ENCODE measurements around the gene UBQLN4. TPM values are rescaled to one million over a fixed set of nuclear protein-coding genes. Genes with fewer than 3 reads are reported as not detected.

Gene UBQLN4
- total RNA-seq, 1 experiment from 2014 or later: 58.4 TPM

DNA sequence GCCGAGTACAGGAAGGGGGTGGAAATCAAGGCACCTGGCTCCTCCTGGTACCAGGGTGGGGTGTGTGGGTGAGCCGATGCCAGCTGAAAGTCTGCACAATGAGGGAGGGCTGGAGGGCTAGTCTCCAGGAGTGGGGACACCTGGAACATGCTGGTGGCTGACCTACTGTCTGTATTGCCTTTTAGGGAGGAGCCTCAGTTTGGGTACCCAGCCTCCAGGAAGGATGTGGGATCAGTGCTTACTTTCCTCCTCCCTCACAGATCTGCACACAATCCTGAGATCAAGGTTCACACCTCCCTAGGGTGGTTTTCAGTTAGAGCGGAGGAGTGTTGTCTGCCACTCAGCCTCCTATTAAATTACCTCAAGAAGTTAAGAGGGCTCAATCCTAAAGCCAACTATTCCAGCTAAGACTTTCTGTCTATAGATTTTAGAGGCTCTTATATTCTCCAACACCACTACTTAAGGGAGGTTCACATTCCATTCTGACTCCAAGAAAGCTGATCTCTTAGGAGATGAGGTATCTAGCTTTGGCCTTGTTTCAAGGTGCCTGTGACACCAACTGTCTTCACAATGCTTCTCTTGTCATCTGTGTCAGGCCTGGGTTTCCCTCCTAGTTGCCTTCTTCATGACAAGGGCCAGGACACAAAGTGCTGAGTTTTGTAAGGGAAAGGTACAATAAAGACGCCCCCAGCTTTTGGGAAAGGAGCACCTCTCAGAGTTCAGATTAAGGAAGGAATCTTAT is 48.6 kb downstream of the UBQLN4 start:
- H3K4me1 ChIP-seq (replicated peaks; ENCODE audit: insufficient read depth): peaks cover 69% of the 10 kb centered on the region
- H3K36me3 ChIP-seq (ENCODE audit: low read depth): peaks cover 8% of the 10 kb centered on the region; the same call in 1 of the 2 replicates
- no peak overlapping the region for H2AFZ ChIP-seq
- no peak for TF ChIP-seq CTCF (conservative IDR thresholded peaks at IDR 0.05)
- H3K79me2 ChIP-seq (ENCODE audit: low read depth): no peaks in the 10 kb centered on the region; the same call in 1 of the 2 replicates
- no peaks in the 10 kb centered on the region for H3K9me2 ChIP-seq (ENCODE audit: insufficient read depth)
- no TSS peak for BruUV-seq (replicated peaks)
- H3K4me3 ChIP-seq: no peak overlapping the region
- intact Hi-C loops (cut with micrococcal nuclease; ENCODE audit: unreplicated experiment): loop anchor here (5.0 kb wide), 3 partner anchors 57 to 222 kb away; partner anchors contain the start of genes KHDC4 and RAB25
- H3K27ac ChIP-seq: 0 out of 2 replicates have a peak overlapping the region, but pooled peaks have one; percentile 23
- ChIA-PET POLR2A (ENCODE audit: unreplicated experiment) (interaction anchor here (0.6 kb wide), 1 partner anchor 18 kb away, joined by 6 read pairs; no protein-coding TSS in a partner anchor), CTCF (no interaction called here)
- peak overlapping the region; percentile 2; the same call in 1 of the 2 replicates for H3K4me2 ChIP-seq
- H3F3A ChIP-seq (ENCODE audit: insufficient read depth, low read depth): peaks cover 72% of the 10 kb centered on the region
- DNase-seq: no peak
- H3K27me3 ChIP-seq (ENCODE audit: insufficient read depth, low read depth): no peaks in the 10 kb centered on the region
- H4K20me1 ChIP-seq (ENCODE audit: insufficient read depth): peaks cover 3% of the 10 kb centered on the region; the same call in 1 of the 2 replicates
- H3K9me3 ChIP-seq (ENCODE audit: insufficient read depth, low read depth): no peaks in the 10 kb centered on the region

GRCh38 chr1:156003923-156004188 is 49.7 kb downstream of the UBQLN4 start:
- Histone ChIP-seq H3F3A (ENCODE audit: insufficient read depth, low read depth) (peaks cover 60% of the 10 kb centered on the region), H3K27ac (peak overlapping the region; percentile 81), H3K36me3 (ENCODE audit: low read depth) (no peaks in the 10 kb centered on the region), H3K27me3 (ENCODE audit: insufficient read depth, low read depth) (no peaks in the 10 kb centered on the region), H2AFZ (no peak overlapping the region), H3K9me3 (ENCODE audit: insufficient read depth, low read depth) (no peaks in the 10 kb centered on the region), H4K20me1 (ENCODE audit: insufficient read depth) (peaks cover 3% of the 10 kb centered on the region; the same call in 1 of the 2 replicates), H3K4me2 (peak overlapping the region; percentile 74), H3K4me1 (replicated peaks; ENCODE audit: insufficient read depth) (peaks cover 69% of the 10 kb centered on the region), H3K9me2 (ENCODE audit: insufficient read depth) (no peaks in the 10 kb centered on the region), H3K4me3 (peak overlapping the region; percentile 25), H3K79me2 (ENCODE audit: low read depth) (no peaks in the 10 kb centered on the region; the same call in 1 of the 2 replicates)
- TF ChIP-seq EZH2 (IDR thresholded peaks at IDR 0.05; ENCODE audit: low read depth): no peak
- no peak for TF ChIP-seq CTCF (conservative IDR thresholded peaks at IDR 0.05)
- intact Hi-C loops (cut with micrococcal nuclease; ENCODE audit: unreplicated experiment): loop anchor here (5.0 kb wide), 3 partner anchors 58 to 223 kb away; partner anchors contain the start of genes KHDC4 and RAB25
- CTCF ChIA-PET: interaction anchor here (0.5 to 0.9 kb wide), 3 partner anchors 43 to 476 kb away, joined by 3 to 13 read pairs (median 5); no protein-coding TSS in a partner anchor
- POLR2A ChIA-PET (ENCODE audit: unreplicated experiment): interaction anchor here (0.6 kb wide), 1 partner anchor 213 kb away, joined by 6 read pairs; no protein-coding TSS in a partner anchor
- DNase-seq: no peak
- BruUV-seq (replicated peaks): no TSS peak

DNA sequence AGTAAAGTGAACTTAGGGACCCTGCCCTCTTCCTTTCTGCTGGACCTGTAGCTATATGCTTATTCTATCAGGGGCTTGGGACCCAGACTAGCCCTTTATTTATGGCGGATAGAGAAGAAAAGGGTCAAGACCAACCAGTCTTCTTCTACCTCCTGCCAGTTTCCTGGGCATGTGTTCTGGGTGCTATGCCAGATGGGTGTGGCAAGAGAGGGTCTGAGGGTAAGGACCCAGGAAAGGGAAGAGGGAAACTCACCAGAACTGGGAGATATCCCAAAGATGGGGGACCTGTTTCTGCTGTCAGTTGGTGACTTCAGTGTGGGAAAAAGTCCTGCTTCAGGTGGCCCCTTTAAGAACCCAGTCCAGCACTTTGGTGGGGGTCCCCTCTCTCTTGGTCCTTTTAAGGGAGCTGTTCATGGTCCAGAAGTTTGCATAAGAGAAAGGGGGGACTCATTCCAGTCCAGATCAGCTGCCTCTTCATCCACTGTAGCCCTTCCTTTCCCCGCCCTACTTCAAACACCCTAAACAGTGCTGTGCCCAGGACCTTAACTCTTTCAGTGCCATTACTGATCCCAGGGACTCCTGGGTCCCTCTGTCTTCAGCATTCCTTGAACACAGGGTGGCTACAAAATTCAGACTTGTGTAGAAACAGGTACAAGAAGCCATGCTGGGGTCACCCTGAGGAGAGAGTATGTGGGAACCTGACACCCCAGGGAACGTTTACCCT is 51.2 kb downstream of the UBQLN4 start:
- Histone ChIP-seq H4K20me1 (ENCODE audit: insufficient read depth) (no peaks in the 10 kb centered on the region), H3K9me3 (ENCODE audit: insufficient read depth, low read depth) (no peaks in the 10 kb centered on the region), H3K4me2 (peak overlapping the region; percentile 74), H3K36me3 (ENCODE audit: low read depth) (no peaks in the 10 kb centered on the region), H3K4me3 (peak overlapping the region; percentile 25; the same call in 1 of the 2 replicates), H3K4me1 (replicated peaks; ENCODE audit: insufficient read depth) (peaks cover 63% of the 10 kb centered on the region), H2AFZ (peak overlapping the region; percentile 18; the same call in 1 of the 2 replicates), H3K9me2 (ENCODE audit: insufficient read depth) (no peaks in the 10 kb centered on the region), H3K27ac (peak overlapping the region; percentile 81), H3F3A (ENCODE audit: insufficient read depth, low read depth) (peaks cover 45% of the 10 kb centered on the region), H3K27me3 (ENCODE audit: insufficient read depth, low read depth) (no peaks in the 10 kb centered on the region), H3K79me2 (ENCODE audit: low read depth) (no peaks in the 10 kb centered on the region; the same call in 1 of the 2 replicates)
- ChIA-PET CTCF (interaction anchor here (0.6 kb wide), 1 partner anchor 128 kb away, joined by 4 read pairs; no protein-coding TSS in a partner anchor), POLR2A (ENCODE audit: unreplicated experiment) (interaction anchor here (0.7 kb wide), 2 partner anchors 60 to 101 kb away, joined by 4 to 5 read pairs; no protein-coding TSS in a partner anchor)
- intact Hi-C loops (cut with micrococcal nuclease; ENCODE audit: unreplicated experiment): loop anchor here (5.0 kb wide), 3 partner anchors 60 to 225 kb away; partner anchors contain the start of genes KHDC4 and RAB25
- TSS peak; percentile 10 for BruUV-seq (replicated peaks)
- TF ChIP-seq CTCF (conservative IDR thresholded peaks at IDR 0.05) (no peak), EZH2 (IDR thresholded peaks at IDR 0.05; ENCODE audit: low read depth) (no peak)
- peak in 1 of 2 experiments; percentile 16 for DNase-seq
